KG1 (cell line): ENCODE measurements around the gene SLC46A3.
"Not testable (repeated sequence)": the region's sequence is repeated elsewhere in the genome, so short reads cannot be mapped to it uniquely, and the experiment has no call there.

Experiments used
- DNase-seq: peaks from one replicate; lab custom pipeline; 2025; lab: John Stamatoyannopoulos, UW

SLC46A3 gene

DNA sequence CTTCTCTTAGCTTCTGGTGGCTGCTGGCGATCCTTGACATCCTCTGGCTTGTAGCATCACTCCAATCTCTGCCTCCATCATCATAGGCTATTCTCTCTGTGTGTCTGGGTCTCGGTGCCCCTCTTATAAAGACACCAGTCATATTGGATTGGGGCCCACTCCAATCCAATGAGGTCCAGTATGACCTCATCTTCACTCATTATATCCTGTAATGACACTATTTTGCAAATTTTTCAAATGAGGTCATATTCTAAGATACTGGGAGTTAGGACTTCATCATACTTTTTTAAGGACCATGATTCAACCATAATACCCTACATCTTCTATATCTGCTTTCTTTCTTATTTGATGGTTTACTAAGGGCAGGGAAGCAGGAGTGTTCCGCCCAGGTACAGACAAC lies 12.0 kb upstream of the SLC46A3 start:
- no peak for DNase-seq

DNA sequence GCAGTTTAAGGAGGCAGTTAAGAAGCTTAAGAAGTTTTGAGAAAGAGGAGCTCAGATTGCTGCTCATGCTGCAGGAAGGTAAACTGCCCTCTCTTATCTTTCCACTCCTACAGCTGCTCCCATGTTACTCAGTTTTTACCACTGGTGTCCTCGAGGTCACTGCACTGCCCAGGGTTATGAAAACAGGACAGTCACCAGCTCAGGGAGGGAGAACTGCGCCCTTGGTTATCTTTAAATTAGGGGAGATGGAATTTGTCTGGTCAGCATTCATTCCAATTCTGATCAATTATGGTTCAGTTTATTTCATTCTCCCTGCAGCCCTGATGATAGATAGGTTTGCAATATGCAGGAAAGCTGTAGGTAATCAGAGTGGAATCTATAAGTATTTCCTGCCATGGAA lies 10.8 kb upstream of the SLC46A3 start:
- no peak for DNase-seq

DNA sequence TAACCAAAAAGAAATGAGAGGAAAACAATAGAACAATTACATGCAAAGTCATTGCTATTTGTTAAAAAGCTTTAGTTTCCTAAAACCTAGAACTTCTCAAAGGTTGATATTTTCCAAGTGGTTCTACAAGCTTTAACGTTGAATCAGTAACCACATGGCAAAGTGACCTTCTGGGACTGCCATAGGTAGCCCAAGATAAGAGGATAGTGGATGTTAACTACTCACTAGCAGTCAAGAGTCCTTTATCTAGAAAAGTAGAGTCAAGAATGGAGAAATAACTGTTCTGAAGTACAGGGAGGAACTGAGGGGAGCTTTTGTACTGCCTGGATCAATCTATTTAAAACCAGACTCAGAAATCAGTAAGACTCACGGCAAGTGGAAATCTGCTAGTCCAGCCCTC lies 9.9 kb upstream of the SLC46A3 start:
- DNase-seq: no peak

DNA sequence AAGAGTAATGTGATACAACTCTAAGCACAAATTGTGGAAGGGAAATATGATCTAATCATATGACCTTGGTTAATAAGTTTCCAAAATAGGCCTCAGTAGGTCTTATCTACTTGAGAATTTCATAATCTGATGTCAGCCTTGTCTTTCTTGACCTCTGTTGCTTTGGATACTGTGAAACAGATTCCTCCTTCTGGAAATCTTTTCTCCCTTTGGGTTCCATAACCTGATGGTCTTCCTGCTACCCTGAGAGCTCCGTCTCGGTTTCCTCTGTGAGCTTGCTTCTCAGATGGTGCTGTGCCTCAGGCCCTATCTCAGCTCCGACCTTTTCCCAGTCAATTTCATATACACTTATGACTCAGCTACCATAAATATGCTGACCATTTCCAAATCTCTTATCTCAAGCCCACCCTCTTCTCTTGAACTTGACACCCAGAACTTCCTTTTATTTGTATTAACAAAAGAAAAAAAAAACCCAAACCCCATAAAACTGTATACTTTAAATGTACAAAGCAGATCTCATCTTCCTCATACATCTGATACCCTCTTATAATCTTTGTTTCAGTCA lies 6.4 kb upstream of the SLC46A3 start:
- DNase-seq: no peak

DNA sequence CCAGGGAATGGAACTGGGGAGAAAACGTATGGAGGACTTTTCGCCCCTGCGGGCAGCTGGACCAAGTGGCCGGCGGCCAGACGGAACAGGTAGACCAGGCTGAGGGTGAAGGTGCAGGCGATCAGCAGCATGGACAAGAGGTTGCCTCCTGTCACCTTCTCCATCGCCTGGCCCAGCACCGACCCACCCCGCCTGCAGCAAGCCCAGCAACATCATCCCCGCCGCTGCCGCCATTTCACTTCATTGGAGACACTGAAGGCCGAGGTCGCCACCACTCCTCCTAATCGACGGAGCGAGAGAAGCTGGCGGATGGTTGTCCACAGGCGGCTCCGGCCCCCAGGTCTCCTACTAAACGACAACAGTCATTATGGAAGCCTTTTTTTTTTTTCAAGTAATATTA lies 5.0 kb upstream of the SLC46A3 start:
- DNase-seq: no peak

DNA sequence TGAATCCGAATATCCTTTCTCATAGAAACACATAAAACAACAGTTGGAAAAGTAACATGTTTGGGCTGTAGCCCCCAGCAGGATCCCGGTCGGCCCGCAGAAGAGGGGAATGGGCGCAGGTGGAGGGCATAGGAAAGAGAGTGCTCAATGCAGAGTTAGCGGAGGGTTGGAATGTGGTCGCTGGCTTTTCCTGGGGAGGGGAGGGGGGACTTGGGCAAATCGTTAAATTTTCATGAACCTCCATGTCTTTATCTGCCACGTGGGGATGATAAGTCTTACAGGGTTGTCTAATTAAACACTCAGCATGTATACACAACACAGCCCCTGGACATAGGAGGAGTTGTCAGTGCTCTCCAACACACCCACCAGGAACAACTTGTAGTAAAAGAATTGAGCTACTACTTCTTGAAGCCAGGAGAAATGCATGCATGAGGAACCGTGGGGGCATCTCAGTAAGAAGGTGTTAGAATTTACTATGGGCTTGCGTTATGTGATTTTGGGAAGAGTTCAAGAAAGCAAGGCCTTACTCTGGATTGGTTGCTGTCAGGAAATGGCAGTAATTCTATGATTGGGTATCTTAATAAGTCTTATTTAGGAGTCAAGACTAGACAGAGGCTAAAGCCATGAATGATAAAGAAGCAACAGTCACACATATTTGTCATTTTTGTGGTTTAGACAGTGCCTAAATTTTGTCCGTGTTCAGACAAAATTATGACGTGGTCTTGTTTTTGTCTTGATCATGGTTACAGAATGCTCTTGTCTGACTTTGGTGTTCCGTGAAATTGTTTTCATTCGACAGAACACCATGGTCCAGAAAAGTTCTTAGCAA lies 671 bp upstream of the SLC46A3 start:
- DNase-seq: no peak

DNA sequence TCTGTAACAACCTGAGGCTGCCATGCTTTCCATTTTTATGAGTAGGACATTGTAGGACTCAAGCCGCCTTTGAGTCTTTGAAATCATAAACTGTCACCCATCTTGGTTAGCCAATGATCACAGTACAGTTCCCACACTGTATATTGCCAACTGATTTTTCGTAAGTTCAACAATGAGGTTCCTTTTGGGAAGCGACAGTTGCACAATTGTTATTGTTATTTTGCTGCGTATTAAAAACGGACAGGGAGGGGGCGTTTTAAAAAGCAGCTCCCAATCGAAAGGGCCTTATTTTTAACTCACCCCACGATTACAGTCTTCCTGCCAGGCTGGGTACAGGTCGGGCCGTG lies 601 bp downstream of the SLC46A3 start:
- no peak for DNase-seq

DNA sequence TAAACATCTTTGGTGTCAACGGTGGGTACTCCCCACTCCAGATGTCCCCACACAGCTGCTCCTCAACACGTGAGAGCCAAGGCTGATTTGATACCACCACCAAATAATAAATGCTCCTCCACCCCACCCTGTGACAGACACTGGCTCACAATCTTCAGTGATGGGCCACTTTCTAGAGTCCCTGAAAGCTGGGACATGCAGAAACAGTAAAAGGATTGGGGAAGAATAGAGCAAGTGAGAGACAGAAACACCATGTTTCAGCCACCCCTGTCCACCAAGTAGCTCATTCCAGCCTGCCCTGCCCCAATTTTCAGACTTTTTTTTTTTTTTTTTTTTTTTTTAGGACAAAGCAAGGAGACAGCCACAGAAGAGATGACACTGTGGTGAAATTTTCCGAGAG lies 1.6 kb downstream of the SLC46A3 start:
- no peak for DNase-seq

DNA sequence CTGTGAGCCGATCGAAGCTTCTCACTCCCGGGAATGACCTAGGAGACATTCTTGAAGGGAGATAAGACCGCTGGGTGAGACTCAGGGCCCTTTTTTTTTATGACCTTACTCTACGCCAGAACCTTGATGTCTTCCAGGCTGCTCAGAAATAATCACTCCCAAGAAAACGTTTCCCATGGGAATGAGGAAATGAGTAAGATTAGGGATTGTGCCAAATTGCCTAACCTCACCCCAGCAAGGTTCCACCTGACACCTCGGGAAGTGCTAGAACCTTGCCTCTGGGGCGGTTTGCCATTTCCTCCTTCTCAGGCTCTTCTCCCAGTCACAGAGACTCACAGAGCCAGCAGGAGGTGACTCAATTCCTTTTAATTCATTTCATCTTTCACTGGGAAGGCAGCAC lies 2.3 kb downstream of the SLC46A3 start:
- DNase-seq: no peak

DNA sequence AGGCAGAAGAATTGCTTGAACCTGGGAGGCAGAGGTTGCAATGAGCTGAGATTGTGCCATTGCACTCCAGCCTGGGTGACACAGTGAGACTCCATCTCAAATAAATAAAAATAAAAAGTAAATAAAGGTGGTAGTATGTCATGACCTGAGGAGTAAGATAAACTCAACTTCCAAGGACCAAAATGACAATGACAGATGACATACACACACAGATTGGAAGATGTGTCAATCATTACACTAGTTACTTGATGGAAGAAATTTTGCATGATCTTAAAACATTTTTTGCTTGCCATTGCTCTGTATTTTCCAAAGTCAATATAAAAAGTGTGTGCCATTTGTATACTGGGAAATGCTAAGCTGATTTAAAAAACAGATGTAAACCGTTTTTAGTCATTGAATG lies 4.1 kb downstream of the SLC46A3 start:
- no peak for DNase-seq

DNA sequence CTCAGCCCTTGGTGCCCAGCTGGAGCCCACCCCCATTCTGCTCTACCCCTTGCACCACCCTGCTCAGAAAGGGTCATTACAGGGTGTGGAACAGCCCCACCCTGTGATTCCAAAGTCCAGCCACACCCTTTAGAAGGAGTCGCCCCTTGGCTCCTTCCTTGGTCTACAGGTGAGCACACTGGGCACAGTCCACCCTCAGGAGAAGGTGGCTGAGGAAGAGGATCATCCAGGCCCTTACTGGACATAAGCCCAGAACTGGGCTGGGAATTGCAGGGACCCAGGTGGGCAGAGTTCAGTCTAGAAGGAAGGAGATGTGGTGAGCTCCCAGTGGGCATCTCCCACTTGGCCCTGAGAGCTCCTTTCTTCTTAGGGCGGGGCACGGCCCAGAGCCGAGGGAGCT lies 8.6 kb downstream of the SLC46A3 start:
- DNase-seq: no peak

DNA sequence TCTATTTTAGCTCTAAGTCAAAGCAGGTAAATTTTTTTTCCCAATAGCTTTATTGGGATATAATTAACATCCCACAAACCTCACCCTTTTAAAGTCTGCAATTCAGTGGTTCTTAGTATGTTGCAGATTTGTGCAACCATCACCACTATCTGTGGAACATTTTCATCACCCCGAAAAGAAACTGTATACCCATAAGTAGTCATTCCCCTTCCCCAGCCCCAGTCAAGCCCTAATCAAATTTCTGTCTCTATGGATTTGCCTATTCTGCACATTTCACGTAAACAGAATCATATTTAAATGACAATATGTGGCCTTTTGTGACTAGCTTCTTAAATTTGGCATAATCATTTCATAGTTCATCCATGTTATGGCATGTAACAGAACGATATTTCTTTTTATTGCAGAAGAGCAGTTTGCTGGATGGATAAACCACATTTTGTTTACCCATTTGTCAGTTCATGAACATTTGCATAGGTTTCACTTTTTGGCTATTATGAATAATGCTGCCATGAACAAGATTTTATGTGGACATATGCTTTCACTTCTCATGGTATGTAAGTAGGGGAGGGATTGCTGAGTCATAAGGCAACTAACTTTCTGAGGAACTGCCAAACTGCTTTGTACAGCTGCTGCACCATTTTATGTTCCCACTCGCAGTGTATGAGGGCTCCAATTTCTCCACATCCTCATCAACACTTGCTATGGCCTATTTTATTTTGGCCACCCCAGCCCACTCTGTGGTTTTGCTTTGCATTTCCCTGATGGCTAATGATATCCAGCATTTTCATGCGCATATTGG lies 10.9 kb downstream of the SLC46A3 start:
- no peak for DNase-seq

DNA sequence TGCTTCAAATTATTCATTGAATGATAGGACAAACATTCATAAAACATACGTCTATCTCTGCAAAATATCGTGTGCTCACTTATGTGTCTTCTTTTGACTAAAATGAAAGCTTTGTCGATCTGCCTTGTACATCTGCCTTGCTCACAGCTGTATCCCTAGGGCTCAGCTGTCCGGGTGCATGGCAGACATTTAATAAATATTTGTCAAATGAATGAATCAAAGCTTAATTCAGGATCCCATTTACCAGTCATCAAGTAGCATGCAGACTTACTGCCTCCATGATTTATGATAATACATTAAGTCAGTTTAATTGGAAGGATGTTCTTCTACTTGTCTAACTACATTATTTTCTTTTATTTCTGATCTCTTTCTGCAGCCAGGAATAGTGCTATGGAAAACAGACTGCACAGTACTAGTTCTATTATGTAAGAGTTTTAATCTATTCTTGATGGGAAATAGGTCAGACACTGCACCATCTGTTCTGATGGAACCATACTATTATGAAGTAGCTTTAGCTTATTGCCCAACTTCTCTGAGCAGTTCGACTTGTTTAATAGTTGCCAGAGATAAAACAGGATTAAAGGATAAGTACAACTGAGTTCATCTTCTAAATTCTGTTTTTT lies 13.2 kb downstream of the SLC46A3 start:
- DNase-seq: no peak

DNA sequence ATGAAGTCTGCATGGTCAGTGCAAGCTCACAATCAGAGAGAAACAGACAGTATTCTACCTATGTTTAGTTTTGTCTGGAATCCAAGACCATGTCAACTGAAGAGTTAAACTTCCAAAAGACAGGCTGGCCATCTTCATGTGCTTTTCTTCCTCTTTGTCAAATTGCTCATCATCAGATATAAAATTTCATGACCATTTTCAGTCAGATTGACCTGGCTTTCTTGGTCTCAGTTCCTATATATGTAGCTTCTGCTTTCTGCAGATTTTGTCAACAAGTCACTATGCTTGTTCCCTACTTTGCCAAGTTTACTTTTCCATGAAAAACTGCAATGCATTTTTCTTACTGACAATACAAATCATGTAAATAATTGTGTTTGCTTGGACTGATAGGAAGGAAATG lies 13.9 kb downstream of the SLC46A3 start:
- no peak for DNase-seq

DNA sequence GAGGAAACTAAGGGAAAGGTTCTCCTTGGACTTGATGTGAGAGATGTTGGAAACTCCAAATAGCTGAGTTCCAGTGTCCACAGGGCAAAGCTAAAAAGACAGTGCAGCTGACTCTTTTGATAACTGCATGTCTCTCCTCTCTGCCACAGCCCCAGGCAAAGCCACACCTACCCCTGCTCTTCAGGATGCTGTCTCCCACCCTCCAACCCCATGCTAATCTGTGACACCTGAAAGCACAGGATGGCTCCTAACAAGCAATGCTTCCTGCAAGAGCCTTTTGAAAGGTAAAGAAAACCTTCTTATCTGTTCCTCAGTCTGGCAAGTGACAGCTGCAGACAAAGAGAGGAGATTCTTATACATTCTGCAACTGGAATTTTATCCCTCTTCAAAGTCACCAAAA lies 14.5 kb downstream of the SLC46A3 start:
- DNase-seq: no peak

DNA sequence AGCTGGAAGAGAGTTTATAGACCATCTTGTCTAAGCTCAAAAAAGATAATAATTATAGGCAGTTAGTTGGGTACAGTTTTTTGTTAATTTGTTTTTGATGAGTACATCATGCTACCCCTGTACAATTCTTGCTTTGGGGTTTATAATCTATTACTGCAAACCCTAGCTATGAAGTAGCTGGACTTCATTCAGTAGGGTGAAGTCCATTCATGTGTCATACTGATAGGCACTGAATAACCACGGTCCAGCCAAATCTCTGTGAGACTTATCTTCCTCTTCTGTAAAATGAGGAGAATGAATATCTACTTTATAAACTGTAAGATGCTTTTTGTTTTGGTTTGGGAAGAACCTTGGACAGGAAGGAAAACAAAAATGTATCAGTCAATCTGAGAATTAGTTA lies 19.5 kb downstream of the SLC46A3 start:
- DNase-seq: no peak

DNA sequence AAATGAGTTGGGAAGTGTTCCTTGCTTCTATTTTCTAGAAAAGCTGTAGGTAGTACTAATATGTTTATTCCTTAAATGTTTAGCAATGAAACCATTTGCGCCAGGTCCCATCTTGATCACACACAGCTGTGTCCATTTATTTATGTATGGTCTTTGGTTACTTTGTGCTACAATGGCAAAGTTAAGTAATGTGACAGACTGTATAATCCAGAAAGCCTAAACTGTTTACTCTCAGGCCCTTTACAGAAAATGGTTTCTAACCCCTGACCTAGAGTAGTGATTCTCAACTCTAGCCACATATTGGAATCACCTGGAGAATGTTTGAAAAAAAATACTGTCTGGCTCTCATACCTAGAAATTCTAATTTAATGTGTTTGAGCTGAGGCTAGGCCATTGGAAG lies 21.3 kb downstream of the SLC46A3 start:
- no peak for DNase-seq

DNA sequence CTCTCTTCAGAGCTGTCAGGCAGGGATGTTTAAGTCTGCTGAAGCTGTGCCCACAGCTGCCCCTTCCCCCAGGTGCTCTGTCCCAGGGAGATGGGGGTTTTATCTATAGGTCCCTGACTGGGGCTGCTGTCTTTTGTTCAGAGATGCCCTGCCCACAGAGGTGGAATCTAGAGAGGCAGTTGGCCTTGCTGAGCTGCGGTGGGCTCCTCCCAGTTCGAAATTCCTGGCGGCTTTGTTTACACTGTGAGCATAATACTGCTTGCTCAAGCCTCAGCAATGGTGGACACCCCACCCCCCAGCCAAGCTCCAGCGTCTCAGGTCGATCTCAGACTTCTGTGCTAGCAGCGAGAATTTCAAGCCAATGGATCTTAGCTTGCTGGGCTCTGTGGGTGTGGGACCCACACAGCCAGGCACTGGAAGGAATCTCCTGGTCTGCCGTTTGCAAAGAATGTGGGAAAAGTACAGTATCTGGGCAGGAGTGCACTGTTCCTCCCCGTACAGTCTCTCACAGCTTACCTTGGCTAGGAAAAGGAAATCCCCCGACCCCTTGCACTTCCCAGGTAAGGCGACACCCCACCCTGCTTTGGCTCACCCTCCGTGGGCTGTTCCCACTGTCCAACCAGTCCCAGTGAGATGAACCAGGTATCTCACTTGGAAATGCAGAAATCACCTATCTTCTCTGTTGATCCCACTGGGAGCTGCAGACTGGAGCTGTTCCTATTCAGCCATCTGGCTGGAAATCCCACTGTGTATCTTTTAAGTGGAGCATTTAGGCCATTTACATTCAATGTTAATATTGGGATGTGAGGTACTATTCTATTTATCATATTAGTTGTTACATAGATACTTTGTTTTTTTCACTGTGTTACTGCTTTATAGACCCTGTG lies 24.9 kb downstream of the SLC46A3 start:
- DNase-seq: not testable (repeated sequence)

DNA sequence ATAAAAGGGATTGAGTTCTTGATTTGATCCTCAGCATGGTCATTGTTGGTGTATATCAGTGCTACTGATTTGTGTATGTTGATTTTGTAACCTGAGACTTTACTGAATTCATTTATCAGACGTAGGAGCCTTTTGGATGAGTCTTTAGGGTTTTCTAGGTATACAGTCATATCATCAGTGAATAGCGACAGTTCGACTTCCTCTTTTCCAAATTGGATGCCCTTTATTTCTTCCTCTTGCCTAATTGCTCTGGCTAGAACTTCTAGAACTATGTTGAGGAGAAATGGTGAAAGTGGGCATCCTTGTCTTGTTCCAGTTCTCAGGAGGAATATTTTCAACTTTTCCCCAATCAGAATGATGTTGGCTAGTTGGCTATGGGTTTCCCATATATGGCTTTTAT lies 32.9 kb downstream of the SLC46A3 start:
- no peak for DNase-seq

DNA sequence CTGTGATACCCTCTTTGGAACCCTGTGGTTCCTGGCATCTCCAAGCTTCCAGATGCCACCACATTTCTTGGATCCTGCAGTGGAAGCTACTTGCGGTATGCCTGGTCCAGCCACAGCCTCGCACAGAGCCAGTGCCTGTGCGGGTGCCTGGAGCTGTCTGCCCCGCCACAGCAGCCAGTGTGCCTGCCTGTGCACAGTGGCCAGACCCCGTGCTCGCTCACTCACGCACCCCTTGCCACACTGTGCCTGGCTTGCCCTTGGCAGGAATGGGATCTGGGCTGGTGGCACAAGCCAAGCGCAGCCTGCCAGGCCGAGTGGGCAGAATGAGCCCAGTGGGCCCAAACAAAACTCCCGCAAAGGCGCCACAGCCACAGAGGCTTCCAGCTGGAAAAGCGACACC lies 33.7 kb downstream of the SLC46A3 start:
- DNase-seq: no peak

DNA sequence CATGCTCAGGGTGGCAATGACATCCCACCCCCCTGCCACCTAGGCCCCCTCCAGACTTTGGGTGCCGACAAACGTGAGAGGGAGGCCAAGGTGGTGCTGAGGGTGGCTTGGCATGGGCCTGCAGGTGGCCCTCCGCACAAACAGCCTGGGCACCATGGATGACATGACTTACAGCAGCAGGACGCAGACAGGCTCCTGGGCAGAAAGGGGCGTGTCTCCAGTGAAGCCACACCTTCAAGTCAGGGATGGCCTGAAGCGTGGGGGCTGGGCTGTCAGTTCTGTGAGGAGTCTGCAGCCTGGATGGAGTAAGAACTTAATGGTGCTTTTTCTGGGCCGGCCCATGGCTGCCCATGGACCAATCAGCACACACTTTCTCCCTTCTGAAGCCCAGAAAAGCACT lies 34.5 kb downstream of the SLC46A3 start:
- no peak for DNase-seq

DNA sequence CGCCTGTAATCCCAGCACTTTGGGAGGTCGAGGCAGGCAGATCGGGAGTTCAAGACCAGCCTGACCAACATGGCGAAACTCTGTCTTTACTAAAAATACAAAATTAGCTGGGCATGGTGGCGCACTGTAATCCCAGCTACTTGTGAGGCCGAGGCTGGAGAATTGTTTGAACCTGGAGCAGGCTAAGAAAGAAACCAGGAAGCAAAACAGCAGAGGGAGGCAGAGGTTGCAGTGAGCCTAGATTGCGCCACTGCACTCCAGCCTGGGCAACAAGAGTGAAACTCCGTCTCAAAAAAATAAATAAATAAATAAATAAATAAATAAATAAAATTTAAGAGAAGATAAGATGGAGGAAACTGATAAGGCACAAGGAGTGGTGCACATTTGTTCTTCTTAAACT lies 35.6 kb downstream of the SLC46A3 start:
- not testable (repeated sequence) for DNase-seq
